GM18526 (cell line): ENCODE results near the gene SRGAP1.

Source experiments
- POLR2A ChIP-seq: IDR thresholded peaks from 3 replicates; pipeline ENCODE4 v1.6.1; 2011; ENCODE audit not compliant: insufficient read length; ENCODE audit errors: extremely low read depth

SRGAP1 gene

GRCh38 chr12:64008596-64008995 is 164.1 kb downstream of the SRGAP1 start:
- no peak for TF ChIP-seq POLR2A

- no peak for TF ChIP-seq POLR2A
These were observed 165.0 kb downstream of the SRGAP1 start for GRCh38 chr12:64009321-64010068.

- no peak for TF ChIP-seq POLR2A
These were observed 165.7 kb downstream of the SRGAP1 start for GRCh38 chr12:64010069-64010686.

- TF ChIP-seq POLR2A, result no peak
These were observed 172.0 kb downstream of the SRGAP1 start for GRCh38 chr12:64016521-64016920.

- no peak for TF ChIP-seq POLR2A
These were observed 174.0 kb downstream of the SRGAP1 start for GRCh38 chr12:64018524-64018923.

- TF ChIP-seq POLR2A, result no peak
These were observed 174.6 kb downstream of the SRGAP1 start for GRCh38 chr12:64019101-64019500.

GRCh38 chr12:64019654-64020053 is 175.2 kb downstream of the SRGAP1 start:
- no peak for TF ChIP-seq POLR2A

GRCh38 chr12:64025174-64025958 is 180.9 kb downstream of the SRGAP1 start:
- no peak for TF ChIP-seq POLR2A

GRCh38 chr12:64027311-64027710 is 182.8 kb downstream of the SRGAP1 start:
- TF ChIP-seq POLR2A, result no peak

- TF ChIP-seq POLR2A, result no peak
These were observed 184.0 kb downstream of the SRGAP1 start for GRCh38 chr12:64028541-64028940.

- no peak for TF ChIP-seq POLR2A
These were observed 184.7 kb downstream of the SRGAP1 start for GRCh38 chr12:64029013-64029857.

- TF ChIP-seq POLR2A, result no peak
These were observed 185.7 kb downstream of the SRGAP1 start for GRCh38 chr12:64030155-64030554.

GRCh38 chr12:64034901-64035576 is 190.5 kb downstream of the SRGAP1 start:
- TF ChIP-seq POLR2A, result no peak

- no peak for TF ChIP-seq POLR2A
These were observed 191.9 kb downstream of the SRGAP1 start for GRCh38 chr12:64036414-64036813.
